ENCODE data around the gene FOXE1. TPM values are rescaled to one million over a fixed set of nuclear protein-coding genes. Genes with fewer than 3 reads are reported as not detected.

The FOXE1 gene
- total and polyA plus RNA-seq, 12 donors: not detected

DNA sequence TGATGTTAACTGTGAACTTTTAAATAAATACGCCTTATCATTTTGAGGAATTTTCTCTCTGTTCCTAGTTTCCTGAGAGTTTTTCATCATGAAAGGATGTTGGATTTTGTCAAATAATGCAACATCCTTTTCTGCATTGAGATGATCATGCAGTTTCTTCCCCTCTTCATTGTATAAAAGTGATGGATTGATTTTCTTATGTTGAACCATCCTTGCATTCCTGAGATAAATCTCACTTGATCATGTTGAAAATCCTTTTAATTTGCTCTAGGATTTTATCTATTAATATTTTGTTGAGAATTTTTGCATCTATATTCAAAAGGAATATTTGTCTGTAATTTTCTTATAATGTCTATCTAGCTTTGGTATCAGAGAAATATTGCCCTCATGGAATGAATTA lies 13.3 kb downstream of the FOXE1 start:
- intact Hi-C loops (cut with DNase I): loop anchor here in 1 of 10 donors (10.0 kb wide), 1 partner anchor 151 kb away; no protein-coding TSS in a partner anchor
- Histone ChIP-seq H3K27ac (no peak overlapping the region), H3K4me1 (no peaks in the 10 kb centered on the region), H3K4me3 (no peak overlapping the region), H3K9me3 (peaks cover 0 to 27% (median 10%) of the 10 kb centered on the region in 11 donors), H3K27me3 (peaks cover 0 to 60% (median 41%) of the 10 kb centered on the region in 7 donors), H3K36me3 (no peaks in the 10 kb centered on the region)
- no peak for ATAC-seq
- DNase-seq: no peak
- TF ChIP-seq, protein P1, sequence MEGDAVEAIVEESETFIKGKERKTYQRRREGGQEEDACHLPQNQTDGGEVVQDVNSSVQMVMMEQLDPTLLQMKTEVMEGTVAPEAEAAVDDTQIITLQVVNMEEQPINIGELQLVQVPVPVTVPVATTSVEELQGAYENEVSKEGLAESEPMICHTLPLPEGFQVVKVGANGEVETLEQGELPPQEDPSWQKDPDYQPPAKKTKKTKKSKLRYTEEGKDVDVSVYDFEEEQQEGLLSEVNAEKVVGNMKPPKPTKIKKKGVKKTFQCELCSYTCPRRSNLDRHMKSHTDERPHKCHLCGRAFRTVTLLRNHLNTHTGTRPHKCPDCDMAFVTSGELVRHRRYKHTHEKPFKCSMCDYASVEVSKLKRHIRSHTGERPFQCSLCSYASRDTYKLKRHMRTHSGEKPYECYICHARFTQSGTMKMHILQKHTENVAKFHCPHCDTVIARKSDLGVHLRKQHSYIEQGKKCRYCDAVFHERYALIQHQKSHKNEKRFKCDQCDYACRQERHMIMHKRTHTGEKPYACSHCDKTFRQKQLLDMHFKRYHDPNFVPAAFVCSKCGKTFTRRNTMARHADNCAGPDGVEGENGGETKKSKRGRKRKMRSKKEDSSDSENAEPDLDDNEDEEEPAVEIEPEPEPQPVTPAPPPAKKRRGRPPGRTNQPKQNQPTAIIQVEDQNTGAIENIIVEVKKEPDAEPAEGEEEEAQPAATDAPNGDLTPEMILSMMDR (IDR thresholded peaks at IDR 0.05): no peak
- 97 to 100% methylated on average over 1 of the region's 1 CpG for WGBS, 2 donors

DNA sequence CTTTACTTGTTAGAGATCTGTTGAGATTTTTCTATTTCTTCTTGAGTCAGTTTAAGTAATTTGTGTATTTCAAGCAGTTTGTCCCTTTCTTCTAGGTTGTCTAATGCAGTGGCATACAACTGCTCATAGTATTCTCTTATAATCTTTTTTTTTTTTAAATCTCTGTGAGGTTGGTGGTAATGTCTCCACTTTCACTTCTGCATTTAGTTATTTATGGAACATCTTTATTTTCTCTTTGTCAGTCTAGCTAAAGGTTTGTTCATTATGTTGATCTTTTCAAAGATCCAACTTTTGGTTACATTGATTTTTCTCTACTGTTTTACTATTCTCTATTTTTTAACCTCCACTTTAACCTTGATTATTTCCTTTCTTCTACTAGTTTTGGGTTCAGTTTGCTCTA lies 13.8 kb downstream of the FOXE1 start:
- intact Hi-C loops (cut with DNase I): loop anchor here in 1 of 10 donors (10.0 kb wide), 1 partner anchor 152 kb away; no protein-coding TSS in a partner anchor
- Histone ChIP-seq H3K27ac (no peak overlapping the region), H3K27me3 (peaks cover 0 to 55% (median 36%) of the 10 kb centered on the region in 7 donors), H3K9me3 (peaks cover 0 to 27% (median 10%) of the 10 kb centered on the region in 11 donors), H3K4me3 (no peak overlapping the region), H3K4me1 (no peaks in the 10 kb centered on the region), H3K36me3 (no peaks in the 10 kb centered on the region)
- DNase-seq (no peak), ATAC-seq (no peak)
- TF ChIP-seq, protein P1 (IDR thresholded peaks at IDR 0.05): no peak

DNA sequence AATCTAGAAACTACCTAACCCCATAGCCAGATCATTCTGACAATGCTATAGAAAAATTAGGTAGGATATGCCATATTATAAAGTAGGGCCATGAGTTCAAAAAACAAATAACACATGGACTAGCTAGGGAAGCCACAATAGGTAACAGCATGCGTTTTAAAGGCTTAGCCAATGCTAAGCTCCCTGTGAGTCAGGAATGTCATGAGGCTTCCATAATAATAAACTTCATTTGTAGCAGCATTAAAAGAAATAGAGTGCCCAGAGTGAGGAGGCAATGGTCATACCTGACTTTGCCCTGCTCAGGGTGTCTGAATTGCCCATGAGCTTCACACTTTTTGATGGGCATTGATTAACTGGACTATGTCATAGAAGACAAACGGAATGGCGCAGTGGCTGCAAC lies 15.8 kb downstream of the FOXE1 start:
- intact Hi-C loops (cut with DNase I): loop anchor here in 1 of 10 donors (10.0 kb wide), 1 partner anchor 154 kb away; no protein-coding TSS in a partner anchor
- Histone ChIP-seq H3K36me3 (no peaks in the 10 kb centered on the region), H3K4me3 (no peak overlapping the region), H3K27me3 (peaks cover 0 to 35% (median 16%) of the 10 kb centered on the region in 7 donors), H3K9me3 (peaks cover 0 to 27% (median 10%) of the 10 kb centered on the region in 11 donors), H3K4me1 (no peaks in the 10 kb centered on the region), H3K27ac (no peak overlapping the region)
- TF ChIP-seq, protein P1 (IDR thresholded peaks at IDR 0.05): no peak
- 66 to 78% methylated on average over 3 of the region's 3 CpGs for WGBS, 2 donors
- ATAC-seq (no peak), DNase-seq (no peak)

DNA sequence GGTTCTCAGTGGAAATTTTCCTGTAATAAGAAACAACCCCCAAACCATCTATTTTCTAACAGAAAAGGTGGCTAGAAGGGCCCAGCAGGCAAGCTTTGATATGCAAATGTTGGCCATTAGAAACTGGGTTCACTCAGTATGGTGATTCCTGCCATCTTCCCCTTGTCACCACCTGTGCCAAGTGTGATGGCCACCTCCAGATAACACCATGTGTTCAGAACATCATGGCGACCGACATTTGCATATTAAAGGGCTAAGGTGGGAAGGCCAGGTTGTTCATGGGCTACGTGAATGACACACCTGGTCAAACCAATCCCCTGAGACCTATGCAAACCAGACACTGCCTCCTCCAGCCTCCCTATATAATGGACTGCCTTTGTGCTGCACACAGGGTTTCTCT lies 20.4 kb downstream of the FOXE1 start:
- H3K27ac ChIP-seq: no peak overlapping the region
- DNase-seq (no peak), ATAC-seq (no peak)
- no peaks in the 10 kb centered on the region for H3K36me3 ChIP-seq
- intact Hi-C loops (cut with DNase I): loop anchor here in 1 of 10 donors (10.0 kb wide), 1 partner anchor 139 kb away; no protein-coding TSS in a partner anchor
- H3K9me3 ChIP-seq: no peaks in the 10 kb centered on the region
- TF ChIP-seq, protein P1 (IDR thresholded peaks at IDR 0.05): no peak
- no peak overlapping the region for H3K4me3 ChIP-seq
- H3K4me1 ChIP-seq: peaks cover 0 to 16% (median 4%) of the 10 kb centered on the region in 9 donors
- WGBS, 2 donors: 76 to 84% methylated on average over 3 of the region's 3 CpGs
- peaks cover 0 to 17% (median 4%) of the 10 kb centered on the region in 7 donors for H3K27me3 ChIP-seq

All from heart right ventricle (tissue), 16 donors.